ENCODE results near the gene INSM1. TPM values are rescaled to one million over a fixed set of nuclear protein-coding genes. Genes with fewer than 3 reads are reported as not detected.

INSM1 gene
- total RNA-seq, 4 donors from 2014 or later: 1.4 to 4.6 (median 2.9) TPM; not detected in 1

- Histone ChIP-seq H3K27ac (no peak overlapping the region), H3K27me3 (no peaks in the 10 kb centered on the region), H3K4me3 (no peak overlapping the region), H3K9me3 (no peaks in the 10 kb centered on the region), H3K36me3 (peaks cover 0 to 3% (median 0%) of the 10 kb centered on the region in 3 donors), H3K4me1 (no peaks in the 10 kb centered on the region)
- no peak for TF ChIP-seq POLR2A (IDR thresholded peaks at IDR 0.05)
- TF ChIP-seq, protein P1, sequence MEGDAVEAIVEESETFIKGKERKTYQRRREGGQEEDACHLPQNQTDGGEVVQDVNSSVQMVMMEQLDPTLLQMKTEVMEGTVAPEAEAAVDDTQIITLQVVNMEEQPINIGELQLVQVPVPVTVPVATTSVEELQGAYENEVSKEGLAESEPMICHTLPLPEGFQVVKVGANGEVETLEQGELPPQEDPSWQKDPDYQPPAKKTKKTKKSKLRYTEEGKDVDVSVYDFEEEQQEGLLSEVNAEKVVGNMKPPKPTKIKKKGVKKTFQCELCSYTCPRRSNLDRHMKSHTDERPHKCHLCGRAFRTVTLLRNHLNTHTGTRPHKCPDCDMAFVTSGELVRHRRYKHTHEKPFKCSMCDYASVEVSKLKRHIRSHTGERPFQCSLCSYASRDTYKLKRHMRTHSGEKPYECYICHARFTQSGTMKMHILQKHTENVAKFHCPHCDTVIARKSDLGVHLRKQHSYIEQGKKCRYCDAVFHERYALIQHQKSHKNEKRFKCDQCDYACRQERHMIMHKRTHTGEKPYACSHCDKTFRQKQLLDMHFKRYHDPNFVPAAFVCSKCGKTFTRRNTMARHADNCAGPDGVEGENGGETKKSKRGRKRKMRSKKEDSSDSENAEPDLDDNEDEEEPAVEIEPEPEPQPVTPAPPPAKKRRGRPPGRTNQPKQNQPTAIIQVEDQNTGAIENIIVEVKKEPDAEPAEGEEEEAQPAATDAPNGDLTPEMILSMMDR (IDR thresholded peaks at IDR 0.05): no peak
- DNase-seq: no peak
These were observed 43.9 kb downstream of the INSM1 start for GRCh38 chr20:20411836-20412235.

- H3K4me3 ChIP-seq: no peak overlapping the region
- TF ChIP-seq, protein P1 (IDR thresholded peaks at IDR 0.05): no peak
- no peak for TF ChIP-seq POLR2A (IDR thresholded peaks at IDR 0.05)
These were observed 44.8 kb downstream of the INSM1 start for GRCh38 chr20:20412750-20413149.

GRCh38 chr20:20413810-20414281, 45.9 kb downstream of the INSM1 start:
- H3K4me1 ChIP-seq: no peaks in the 10 kb centered on the region
- no peaks in the 10 kb centered on the region for H3K27me3 ChIP-seq
- no peaks in the 10 kb centered on the region for H3K9me3 ChIP-seq
- no peak for DNase-seq
- peaks cover 0 to 3% (median 0%) of the 10 kb centered on the region in 3 donors for H3K36me3 ChIP-seq
- TF ChIP-seq POLR2A (IDR thresholded peaks at IDR 0.05): no peak
- TF ChIP-seq, protein P1 (IDR thresholded peaks at IDR 0.05): no peak
- H3K27ac ChIP-seq: no peak overlapping the region
- no peak overlapping the region for H3K4me3 ChIP-seq

More at GRCh38 chr20:20412750-20413149, 44.8 kb downstream of the INSM1 start:
- Histone ChIP-seq H3K27ac (no peak overlapping the region), H3K4me1 (no peaks in the 10 kb centered on the region), H3K27me3 (no peaks in the 10 kb centered on the region), H3K36me3 (peaks cover 0 to 3% (median 0%) of the 10 kb centered on the region in 3 donors), H3K9me3 (no peaks in the 10 kb centered on the region)
- DNase-seq: no peak

GRCh38 chr20:20414640-20415220, 46.8 kb downstream of the INSM1 start:
- no peak for DNase-seq
- H3K4me3 ChIP-seq: no peak overlapping the region

GRCh38 chr20:20415321-20415720, 47.4 kb downstream of the INSM1 start:
- TF ChIP-seq, protein P1 (IDR thresholded peaks at IDR 0.05): no peak
- TF ChIP-seq POLR2A (IDR thresholded peaks at IDR 0.05): no peak
- Histone ChIP-seq H3K27ac (no peak overlapping the region), H3K27me3 (no peaks in the 10 kb centered on the region), H3K36me3 (no peaks in the 10 kb centered on the region), H3K4me3 (no peak overlapping the region), H3K4me1 (no peaks in the 10 kb centered on the region), H3K9me3 (no peaks in the 10 kb centered on the region)
- no peak for DNase-seq

More at GRCh38 chr20:20414640-20415220, 46.8 kb downstream of the INSM1 start:
- Histone ChIP-seq H3K27ac (no peak overlapping the region), H3K27me3 (no peaks in the 10 kb centered on the region), H3K36me3 (no peaks in the 10 kb centered on the region), H3K4me1 (no peaks in the 10 kb centered on the region), H3K9me3 (no peaks in the 10 kb centered on the region)
- TF ChIP-seq, protein P1 (IDR thresholded peaks at IDR 0.05): no peak
- TF ChIP-seq POLR2A (IDR thresholded peaks at IDR 0.05): no peak
